Dedifferentiated amniotic fluid mesenchymal stem cell (primary cell): ENCODE data around the gene FRY.
A peak's percentile ranks its signal among the peaks of the same experiment; 100 is the strongest.
"Not testable (repeated sequence)": the region's sequence is repeated elsewhere in the genome, so short reads cannot be mapped to it uniquely, and the experiment has no call there.

ENCODE experiments used
- DNase-seq: peaks from one replicate; pipeline ENCODE4 v3.0.0-alpha.2; 2016; ENCODE audit errors: extremely low spot score

The FRY gene

DNA sequence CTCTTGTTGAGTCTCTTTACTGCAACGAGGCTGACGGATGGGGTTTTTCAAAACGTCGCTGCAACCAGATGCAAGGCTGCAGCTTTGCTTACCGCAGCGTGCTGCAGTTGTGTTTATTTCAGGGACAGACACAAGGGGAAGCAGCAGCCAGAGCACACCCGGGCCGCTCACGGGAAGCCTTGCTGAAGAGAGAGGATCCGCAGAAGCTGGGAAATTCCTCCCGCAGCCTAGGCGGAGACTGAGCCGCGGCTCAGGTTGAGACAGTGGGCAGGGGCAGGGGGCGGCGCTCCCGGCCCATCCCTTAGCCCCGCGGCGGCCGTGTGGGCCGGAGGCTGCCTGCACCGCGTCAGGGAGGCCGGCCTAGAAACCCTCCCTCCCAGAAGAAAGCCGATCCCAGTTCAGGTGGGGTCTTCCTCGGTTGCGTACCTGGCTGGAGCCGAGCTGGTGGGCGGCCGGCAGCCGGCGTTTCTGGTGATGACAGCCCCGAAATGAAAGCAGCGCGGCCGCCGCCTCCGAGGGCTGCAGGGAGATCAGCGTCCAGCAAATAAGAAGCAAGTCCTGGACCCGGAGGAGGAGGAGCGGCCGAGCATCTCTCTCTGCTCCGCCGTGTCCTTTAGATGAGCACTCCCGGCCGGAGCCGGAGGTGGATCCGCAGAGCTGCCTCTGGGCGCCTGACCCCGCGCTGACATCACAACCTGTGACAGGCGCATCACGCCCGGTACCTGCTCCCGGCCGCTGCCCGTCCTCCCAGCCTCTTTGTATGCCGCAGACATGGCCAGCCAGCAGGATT, at the start of gene FRY:
Gene FRY, plus strand, starts transcription at position 750 of the 790 bp plus-strand sequence. Its CDS starts 22 bp downstream, at position 772.
- DNase-seq = peak; percentile 68

- no peak for DNase-seq
Measured at GRCh38 chr13:31982124-31982523, 49.5 kb upstream of the FRY start.

DNA sequence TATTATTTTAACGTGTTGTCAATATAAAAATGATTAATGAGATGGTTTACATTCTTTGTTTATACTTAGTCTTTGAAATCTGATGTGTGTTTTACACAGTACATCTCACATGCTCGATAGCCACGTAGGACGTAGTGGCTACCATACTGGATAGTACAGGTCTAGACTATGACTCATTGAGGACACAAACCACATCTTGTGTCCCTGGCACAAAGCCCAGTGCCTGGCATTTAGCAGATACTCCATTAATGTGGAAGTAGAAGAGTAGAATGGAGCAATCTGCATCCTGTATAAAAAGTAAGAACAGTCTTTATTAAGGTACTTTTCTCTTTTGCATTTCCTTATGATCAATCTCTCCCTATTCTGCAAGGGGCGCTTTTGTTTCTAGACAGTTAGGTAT, 49.0 kb upstream of the FRY start:
- no peak for DNase-seq

- DNase-seq = not testable (repeated sequence)
Measured at GRCh38 chr13:31983696-31984095, 47.9 kb upstream of the FRY start.

- not testable (repeated sequence) for DNase-seq
Measured at GRCh38 chr13:31984388-31984787, 47.2 kb upstream of the FRY start.

GRCh38 chr13:31986676-31987470, 44.7 kb upstream of the FRY start:
- no peak for DNase-seq

DNA sequence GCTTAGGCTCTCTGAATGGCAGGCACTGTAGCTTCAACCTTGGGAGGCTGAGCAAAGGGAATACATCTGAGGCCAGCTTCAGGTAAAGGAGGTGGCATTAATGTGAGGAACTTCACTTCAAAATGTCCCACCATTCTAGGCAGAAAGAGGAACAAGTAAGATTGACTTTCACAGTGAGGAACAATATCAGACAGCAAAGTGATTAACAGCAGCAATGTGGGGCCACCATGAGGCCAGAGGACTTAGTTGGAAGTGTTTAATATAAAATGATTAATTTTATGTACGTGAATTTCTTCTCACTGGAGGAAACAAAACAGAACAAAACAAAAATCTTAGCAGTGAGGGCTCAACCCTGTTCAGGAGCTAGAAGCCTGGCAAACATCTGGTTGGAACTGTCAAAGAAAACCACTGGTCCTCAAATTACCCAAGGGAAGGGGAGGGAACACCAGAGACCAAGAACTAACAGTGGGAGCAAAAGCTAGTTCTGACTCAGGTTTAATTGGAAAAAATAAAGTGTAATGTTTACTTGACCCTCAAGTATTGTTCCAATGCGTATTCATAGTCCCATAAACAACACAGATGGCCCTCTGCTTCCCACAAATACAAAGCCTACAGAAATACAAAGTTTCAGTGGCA, 43.9 kb upstream of the FRY start:
- DNase-seq = no peak

- not testable (repeated sequence) for DNase-seq
Measured at GRCh38 chr13:31994367-31994766, 37.2 kb upstream of the FRY start.

DNA sequence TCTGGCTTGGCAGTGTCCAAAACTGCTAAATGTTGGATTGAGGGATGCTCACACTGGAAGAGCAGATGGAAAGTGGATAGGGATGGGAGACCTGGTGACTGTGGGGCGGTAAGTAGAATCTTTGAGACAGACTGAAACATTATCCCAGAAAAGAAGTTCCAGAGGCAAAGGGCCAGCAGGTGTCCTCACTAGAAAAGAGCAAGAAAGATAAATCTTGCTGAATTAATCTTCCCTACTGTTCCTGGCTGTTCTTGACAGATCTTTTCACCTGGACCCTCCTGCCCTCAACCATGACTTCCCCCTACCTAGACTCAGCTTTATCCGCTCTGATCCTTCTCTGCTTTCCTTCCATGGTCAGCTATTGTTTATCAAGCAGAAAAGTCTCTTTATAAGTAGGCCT, 35.0 kb upstream of the FRY start:
- DNase-seq = no peak

DNA sequence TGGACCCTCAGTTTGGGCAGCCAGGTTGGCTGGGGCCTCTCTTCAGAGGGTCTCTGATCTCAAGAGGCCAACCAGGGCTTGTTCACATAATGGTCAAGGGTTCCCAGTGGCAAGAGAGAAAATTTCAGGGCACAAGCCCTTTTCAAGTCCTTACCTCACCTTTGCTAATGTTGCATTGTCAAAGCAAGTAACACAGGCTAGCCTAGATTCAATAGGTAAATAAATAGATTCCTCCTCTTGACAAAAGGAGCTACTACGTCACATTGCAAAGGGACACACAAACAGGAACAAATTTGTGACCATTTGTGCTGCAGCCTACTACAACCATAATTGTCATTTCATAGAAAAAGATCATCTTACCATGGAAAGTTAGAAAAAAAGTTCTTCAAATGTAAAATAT, 33.9 kb upstream of the FRY start:
- no peak for DNase-seq

GRCh38 chr13:31998131-31998530, 33.4 kb upstream of the FRY start:
- DNase-seq = no peak

GRCh38 chr13:32000754-32001153, 30.8 kb upstream of the FRY start:
- not testable (repeated sequence) for DNase-seq

DNA sequence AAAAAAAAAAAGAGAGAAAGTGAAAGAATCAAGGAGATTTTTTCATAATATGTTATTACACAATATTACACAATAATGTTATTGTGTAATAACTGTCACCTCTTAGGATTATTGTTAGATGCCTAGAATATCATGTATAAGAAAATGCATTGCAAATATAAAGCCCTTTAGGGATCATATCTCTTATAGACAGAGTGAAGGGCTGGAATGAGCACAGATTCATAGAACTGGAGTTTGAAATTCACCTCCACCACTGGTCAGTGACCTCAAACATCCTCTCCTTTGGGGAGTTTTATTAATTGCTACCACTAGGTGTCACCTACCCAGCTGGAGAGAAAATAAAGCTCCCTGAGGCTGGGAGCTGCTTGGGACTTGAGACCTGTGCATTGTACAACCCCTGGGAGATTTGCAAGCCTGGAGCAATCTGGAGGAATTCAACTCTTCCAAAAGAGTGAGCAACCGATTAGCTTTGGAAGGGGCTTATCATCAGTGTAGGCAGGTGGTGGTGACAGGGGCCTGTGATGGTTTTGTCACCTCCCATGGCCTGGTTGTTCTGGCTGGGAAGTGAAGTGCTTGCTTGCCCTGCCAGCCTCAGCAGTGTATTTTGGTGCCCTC, 30.3 kb upstream of the FRY start:
- DNase-seq = peak; percentile 35

DNA sequence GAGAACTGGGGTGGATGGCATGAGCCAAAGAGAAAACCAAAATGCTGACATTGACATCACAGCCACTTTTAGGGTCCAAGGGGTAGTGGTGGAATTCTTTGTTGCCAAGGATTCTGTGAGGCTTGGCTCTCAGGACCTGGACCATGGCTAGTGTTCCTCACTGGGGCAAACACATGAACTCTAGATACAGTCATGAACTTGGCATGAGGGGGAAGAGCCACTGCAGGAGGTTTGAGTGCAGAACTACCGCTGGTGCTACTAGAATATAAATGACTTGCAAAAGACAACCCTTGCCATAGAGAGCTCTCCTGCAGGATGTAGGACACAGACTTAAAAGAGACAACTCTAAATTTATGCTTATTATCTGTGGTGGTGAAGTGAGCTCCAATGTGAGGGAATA, 29.8 kb upstream of the FRY start:
- DNase-seq = no peak

DNA sequence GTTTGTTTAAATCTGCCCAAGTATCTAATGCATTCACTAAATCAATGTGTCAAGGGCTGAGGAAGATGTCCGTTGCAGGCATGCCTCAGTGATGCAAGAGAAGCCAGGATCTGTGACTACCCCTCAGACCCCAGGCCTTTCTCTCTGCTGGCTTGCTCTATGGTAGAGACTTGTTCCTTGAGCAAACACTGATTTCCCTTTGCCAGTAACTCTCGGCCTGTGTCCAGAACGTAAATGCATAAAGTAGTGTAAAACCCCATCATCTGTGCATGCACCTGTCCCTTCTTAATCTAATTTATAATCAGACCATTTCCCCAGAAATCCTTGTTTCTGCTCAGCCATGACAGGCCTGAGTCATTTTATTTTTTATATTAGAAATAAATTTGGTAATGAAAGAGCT, 28.7 kb upstream of the FRY start:
- no peak for DNase-seq

GRCh38 chr13:32007494-32007893, 24.1 kb upstream of the FRY start:
- no peak for DNase-seq

- DNase-seq = no peak
Measured at GRCh38 chr13:32008518-32009175, 22.9 kb upstream of the FRY start.

- DNase-seq = no peak
Measured at GRCh38 chr13:32009362-32009761, 22.2 kb upstream of the FRY start.

GRCh38 chr13:32010136-32010535, 21.4 kb upstream of the FRY start:
- DNase-seq = no peak

DNA sequence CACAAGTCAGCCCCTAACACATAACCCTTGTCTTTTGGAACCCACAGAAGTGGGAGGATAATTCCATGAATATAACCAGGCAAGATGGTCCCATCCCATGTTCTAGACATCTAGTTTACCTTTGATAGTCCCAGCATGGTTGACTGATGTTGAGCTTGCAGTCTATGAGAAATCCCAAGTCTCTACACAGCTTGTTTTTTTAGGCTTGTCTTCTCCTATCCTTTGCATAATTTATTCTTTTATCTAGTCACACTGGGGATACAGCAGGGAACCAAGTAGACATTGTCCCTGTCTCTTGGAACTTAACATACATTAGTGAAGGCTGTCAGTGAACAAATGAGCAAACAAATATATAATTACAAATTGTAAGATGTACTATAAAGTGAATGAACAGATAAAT, 19.6 kb upstream of the FRY start:
- DNase-seq = no peak

DNA sequence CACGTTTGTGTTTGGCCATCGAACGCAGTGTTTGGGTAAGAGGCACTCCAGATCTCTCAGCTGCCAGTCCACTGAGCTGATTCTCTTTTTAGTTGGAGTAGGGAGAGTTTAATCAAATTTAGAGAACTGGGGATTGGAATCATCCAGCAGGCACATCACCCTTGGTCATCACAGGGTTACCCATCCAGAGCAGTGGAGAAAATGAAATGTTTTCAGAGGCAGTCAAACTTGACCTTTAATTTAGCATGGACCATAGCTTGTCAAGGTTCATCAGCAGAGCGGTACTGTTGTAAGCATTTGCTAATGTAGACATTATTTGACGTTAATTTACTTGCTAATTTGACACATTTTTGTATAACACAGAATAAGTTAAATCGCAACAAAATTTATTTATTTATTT, 18.4 kb upstream of the FRY start:
- no peak for DNase-seq

DNA sequence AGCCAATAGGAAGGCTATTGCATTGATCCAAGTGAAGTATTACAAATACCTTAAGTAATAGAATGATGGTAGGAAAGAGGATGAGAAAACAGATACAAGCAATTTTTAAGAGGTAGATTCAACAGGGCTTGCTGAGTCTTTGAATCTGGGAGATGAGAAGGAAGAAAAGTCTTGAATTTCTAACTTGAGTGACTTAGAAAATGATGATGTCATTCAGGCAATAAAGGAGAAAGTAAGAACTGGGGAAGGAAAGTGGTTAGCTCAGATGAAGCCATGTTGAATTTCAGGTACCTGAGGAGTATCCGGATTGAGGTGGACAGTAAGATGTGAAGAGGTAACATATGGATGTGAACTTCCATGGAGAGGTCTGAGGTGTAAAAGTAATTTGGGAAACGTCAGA, 15.5 kb upstream of the FRY start:
- no peak for DNase-seq
